Stomach (tissue), 9 donors: Measurements from ENCODE around the gene ABCC1. TPM values are rescaled to one million over a fixed set of nuclear protein-coding genes. Genes with fewer than 3 reads are reported as not detected.
A peak's percentile ranks its signal among the peaks of the same experiment; 100 is the strongest.

Experiments
- DNase-seq, 2 donors: peaks; one replicate each; pipeline versions ENCODE4 v3.0.0 to v3.0.0-alpha.2; 2013 to 2019
- H3K27ac ChIP-seq, 5 donors: fragments of 200-600 bp in 4 of 5; sonication (generic) in 4 of 5; one replicate each; pipeline ENCODE4 v1.5.1; 2013 to 2019; ENCODE audit warnings: mild to moderate bottlenecking in 1 of 5, moderate library complexity in 1 of 5
- H3K27me3 ChIP-seq, 3 donors: fragments of 200-600 bp; sonication (generic); one replicate each; pipeline ENCODE4 v1.5.1; 2017 to 2019; ENCODE audit warnings: mixed run types in 1 of 3
- H3K36me3 ChIP-seq, 4 donors: fragments of 200-600 bp; sonication (generic); 1 replicate in 3 of 4; 2 replicates in 1 of 4; pipeline ENCODE4 v1.5.1; 2016 to 2019
- H3K4me1 ChIP-seq, 4 donors: fragments of 200-600 bp; sonication (generic); one replicate each; pipeline ENCODE4 v1.5.1; 2016 to 2019
- H3K4me3 ChIP-seq, 4 donors: fragments of 200-600 bp; sonication (generic) in 3 of 4; one replicate each; pipeline ENCODE4 v1.5.1; 2016 to 2019; ENCODE audit warnings: mild to moderate bottlenecking in 1 of 4
- H3K9me3 ChIP-seq, 4 donors: fragments of 200-600 bp; sonication (generic); one replicate each; pipeline ENCODE4 v1.5.1; 2016 to 2019
- EP300 ChIP-seq: sonication (generic); formaldehyde crosslinking; IDR thresholded peaks from one replicate; pipeline ENCODE4 v1.6.1; 2017; ENCODE audit warnings: antibody characterized with exemption
- POLR2A ChIP-seq, 4 donors: fragments of 450-650 bp; IDR thresholded peaks; one replicate each; pipeline ENCODE4 v1.6.1; 2016; ENCODE audit warnings: antibody characterized with exemption in 4 of 4, control low read depth in 2 of 4, mild to moderate bottlenecking in 1 of 4, moderate library complexity in 1 of 4
- POLR2AphosphoS5 ChIP-seq, 3 donors: sonication (generic); formaldehyde crosslinking; IDR thresholded peaks; one replicate each; pipeline ENCODE4 v1.6.1; 2016; ENCODE audit warnings: antibody characterized with exemption in 3 of 3
- WGBS, 5 donors: extraction: QIAGEN DNeasy Blood & Tissue Kit in 3 of 5; methylation state at CpG; one replicate each; pipeline versions ENCODE4 v1.1.5 to v1.1.7; 2013 to 2018; 5-methylcytosine and 5-hydroxymethylcytosine counted together
- intact Hi-C: fragments of 100-400 bp; cut with DNase I; formaldehyde crosslinking; loops from one replicate; pipeline ENCODE4 v1.15.1; 2023; ENCODE audit warnings: low total_unique reads
- polyA plus RNA-seq, 3 donors: library from polyadenylated mRNA; stranded (reverse); fragments of 200-250 nt; gene quantifications; one replicate each; pipeline ENCODE4 v1.2.3, GENCODE V29; 2013
- total RNA-seq, 5 donors: library from RNA; depleted of rRNA; stranded (reverse); fragments of >200 nt; gene quantifications; one replicate each; pipeline versions ENCODE4 v1.1.0 to v1.2.3, GENCODE V29; 2014 to 2016
- TF ChIP-seq, protein P1 (sequence below), 7 experiments: fragments of 450-650 bp in 4 of 7; fragments of 200-600 bp in 3 of 7; sonication (generic) in 3 of 7; IDR thresholded peaks; one replicate each; pipeline ENCODE4 v1.5.1; 2016 to 2019; ENCODE audit warnings: antibody characterized with exemption in 7 of 7, control low read depth in 2 of 7, mild to moderate bottlenecking in 1 of 7
- donor health status: healthy with polysubstance abuse.
- donor health status: Bipolar disorder and iron deficiency.
- donor health status: healthy.

The ABCC1 gene
- total and polyA plus RNA-seq, 8 donors: 2.3 to 105 (median 24.9) TPM

DNA sequence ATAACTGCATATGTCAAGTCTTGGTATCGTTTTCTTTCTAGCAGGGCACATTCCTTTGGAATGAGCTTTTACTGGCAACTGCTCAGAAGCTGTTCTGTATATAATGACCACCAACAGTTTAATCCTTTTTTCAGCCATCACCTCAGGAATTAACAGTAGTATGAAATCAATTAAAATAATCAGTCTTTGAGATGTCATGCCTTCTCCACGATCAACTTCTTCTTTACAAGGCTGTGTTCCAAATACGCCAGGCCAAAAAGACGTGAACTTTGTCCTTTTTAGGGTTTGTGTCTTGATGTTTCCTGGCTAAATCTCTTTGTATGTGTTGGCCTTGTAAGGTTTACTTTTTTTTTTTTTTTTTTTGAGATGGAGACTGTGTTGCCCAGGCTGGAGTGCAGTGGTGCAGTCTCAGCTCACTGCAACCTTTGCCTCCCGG lies 54.9 kb downstream of the ABCC1 start:
- intact Hi-C loops: no loop called here
- DNase-seq: peak in 1 of 2 donors; percentile 68
- Histone ChIP-seq H3K36me3 (peaks cover 0 to 8% (median 6%) of the 10 kb centered on the region in 4 donors), H3K4me1 (peaks cover 15 to 59% (median 37%) of the 10 kb centered on the region in 4 donors), H3K27ac (peak overlapping the region in 4 of 5 donors; percentile 49 to 65 (median 58)), H3K4me3 (no peak overlapping the region), H3K9me3 (no peaks in the 10 kb centered on the region), H3K27me3 (no peaks in the 10 kb centered on the region)
- WGBS, 5 donors: 38 to 48% (median 41%) methylated on average over 5 of the region's 5 CpGs
- TF ChIP-seq, protein P1, sequence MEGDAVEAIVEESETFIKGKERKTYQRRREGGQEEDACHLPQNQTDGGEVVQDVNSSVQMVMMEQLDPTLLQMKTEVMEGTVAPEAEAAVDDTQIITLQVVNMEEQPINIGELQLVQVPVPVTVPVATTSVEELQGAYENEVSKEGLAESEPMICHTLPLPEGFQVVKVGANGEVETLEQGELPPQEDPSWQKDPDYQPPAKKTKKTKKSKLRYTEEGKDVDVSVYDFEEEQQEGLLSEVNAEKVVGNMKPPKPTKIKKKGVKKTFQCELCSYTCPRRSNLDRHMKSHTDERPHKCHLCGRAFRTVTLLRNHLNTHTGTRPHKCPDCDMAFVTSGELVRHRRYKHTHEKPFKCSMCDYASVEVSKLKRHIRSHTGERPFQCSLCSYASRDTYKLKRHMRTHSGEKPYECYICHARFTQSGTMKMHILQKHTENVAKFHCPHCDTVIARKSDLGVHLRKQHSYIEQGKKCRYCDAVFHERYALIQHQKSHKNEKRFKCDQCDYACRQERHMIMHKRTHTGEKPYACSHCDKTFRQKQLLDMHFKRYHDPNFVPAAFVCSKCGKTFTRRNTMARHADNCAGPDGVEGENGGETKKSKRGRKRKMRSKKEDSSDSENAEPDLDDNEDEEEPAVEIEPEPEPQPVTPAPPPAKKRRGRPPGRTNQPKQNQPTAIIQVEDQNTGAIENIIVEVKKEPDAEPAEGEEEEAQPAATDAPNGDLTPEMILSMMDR (IDR thresholded peaks at IDR 0.05): no peak
- no peak for TF ChIP-seq POLR2A (IDR thresholded peaks at IDR 0.05)
- TF ChIP-seq EP300: no peak
- peak in 1 of 3 donors; percentile 41 for TF ChIP-seq POLR2AphosphoS5 (IDR thresholded peaks at IDR 0.05)

DNA sequence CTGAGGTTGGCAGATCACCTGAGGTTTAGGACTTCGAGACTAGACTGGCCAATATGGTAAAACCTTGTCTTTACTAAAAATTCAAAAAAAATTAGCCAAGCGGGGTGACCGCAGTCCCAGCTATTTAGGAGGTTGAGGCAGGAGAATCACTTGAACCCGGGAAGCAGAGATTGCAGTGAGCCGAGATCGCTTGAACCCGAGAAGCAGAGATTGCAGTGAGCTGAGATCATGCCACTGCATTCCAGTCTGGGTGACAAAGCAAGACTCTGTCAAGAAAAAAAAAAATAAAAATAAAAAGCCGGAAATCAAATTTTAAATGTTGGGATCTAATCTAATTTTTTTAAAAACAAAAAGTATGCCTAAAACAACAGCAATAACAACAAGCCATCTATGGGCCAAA lies 56.3 kb downstream of the ABCC1 start:
- Histone ChIP-seq H3K9me3 (no peaks in the 10 kb centered on the region), H3K36me3 (peaks cover 8 to 22% (median 19%) of the 10 kb centered on the region in 4 donors), H3K4me3 (no peak overlapping the region), H3K27ac (peak overlapping the region in 3 of 5 donors; percentile 43 to 65 (median 63)), H3K27me3 (no peaks in the 10 kb centered on the region), H3K4me1 (peaks cover 15 to 56% (median 35%) of the 10 kb centered on the region in 4 donors)
- no peak for TF ChIP-seq EP300
- no peak for TF ChIP-seq POLR2AphosphoS5 (IDR thresholded peaks at IDR 0.05)
- TF ChIP-seq, protein P1 (IDR thresholded peaks at IDR 0.05): no peak
- no peak for TF ChIP-seq POLR2A (IDR thresholded peaks at IDR 0.05)
- DNase-seq: no peak
- intact Hi-C loops: no loop called here
- WGBS, 5 donors: 73 to 83% (median 80%) methylated on average over 8 of the region's 8 CpGs

GRCh38 chr16:16006650-16007049 lies 57.2 kb downstream of the ABCC1 start:
- 78 to 86% (median 82%) methylated on average over 8 of the region's 8 CpGs for WGBS, 5 donors
- no peaks in the 10 kb centered on the region for H3K27me3 ChIP-seq
- intact Hi-C loops: no loop called here

GRCh38 chr16:16007743-16008111 lies 58.3 kb downstream of the ABCC1 start:
- Histone ChIP-seq H3K27ac (peak overlapping the region in 4 of 5 donors; percentile 4 to 52 (median 22)), H3K36me3 (peaks cover 21 to 42% (median 37%) of the 10 kb centered on the region in 4 donors), H3K27me3 (no peaks in the 10 kb centered on the region), H3K4me1 (peaks cover 15 to 44% (median 27%) of the 10 kb centered on the region in 4 donors), H3K9me3 (no peaks in the 10 kb centered on the region), H3K4me3 (no peak overlapping the region)
- 49 to 58% (median 50%) methylated on average over 11 of the region's 11 CpGs for WGBS, 5 donors
- intact Hi-C loops: no loop called here
- peak in 1 of 2 donors; percentile 24 for DNase-seq
- TF ChIP-seq EP300 (no peak), POLR2AphosphoS5 (IDR thresholded peaks at IDR 0.05) (no peak), POLR2A (IDR thresholded peaks at IDR 0.05) (no peak)
- TF ChIP-seq, protein P1 (IDR thresholded peaks at IDR 0.05): no peak

More at GRCh38 chr16:16006650-16007049, 57.2 kb downstream of the ABCC1 start:
- peaks cover 15 to 52% (median 31%) of the 10 kb centered on the region in 4 donors for H3K4me1 ChIP-seq
- no peak overlapping the region for H3K4me3 ChIP-seq
- no peaks in the 10 kb centered on the region for H3K9me3 ChIP-seq
- peaks cover 16 to 31% (median 28%) of the 10 kb centered on the region in 4 donors for H3K36me3 ChIP-seq
- H3K27ac ChIP-seq: peak overlapping the region in 1 of 5 donors; percentile 10
- no peak for TF ChIP-seq POLR2A (IDR thresholded peaks at IDR 0.05)
- TF ChIP-seq POLR2AphosphoS5 (IDR thresholded peaks at IDR 0.05): no peak
- TF ChIP-seq, protein P1 (IDR thresholded peaks at IDR 0.05): no peak
- no peak for TF ChIP-seq EP300
- DNase-seq: no peak
